Measurements from ENCODE around the gene CACNA2D3. TPM values are rescaled to one million over a fixed set of nuclear protein-coding genes. Genes with fewer than 3 reads are reported as not detected.

Gene CACNA2D3
- total and polyA plus RNA-seq, 2 experiments from 2014 or later = 0.30 to 0.43 TPM

DNA sequence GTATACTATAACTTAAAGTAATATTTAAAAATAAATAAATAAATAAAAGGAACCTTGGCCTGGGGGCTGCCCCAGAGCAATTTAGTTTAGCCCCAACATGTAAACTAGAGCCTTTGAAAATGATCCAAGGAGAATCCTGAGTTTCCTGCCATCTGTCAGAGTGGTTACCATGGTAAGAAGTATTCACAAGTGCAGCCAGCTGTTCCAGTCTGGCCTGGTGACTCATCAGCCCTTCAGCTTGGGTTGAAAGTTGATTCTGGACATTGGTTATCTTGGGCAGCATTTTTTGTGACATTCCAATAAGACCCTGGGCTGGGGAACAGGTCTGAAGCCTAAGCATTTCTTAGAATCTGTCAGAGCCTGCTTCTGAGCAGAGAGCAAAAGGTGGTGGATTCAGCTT lies 878.2 kb downstream of the CACNA2D3 start:
- H2AFZ ChIP-seq = no peak overlapping the region
- no peaks in the 10 kb centered on the region for H3K27me3 ChIP-seq (replicated peaks; ENCODE audit: insufficient read depth)
- no peak overlapping the region for H3K9ac ChIP-seq
- H3K36me3 ChIP-seq (ENCODE audit: low read depth) = no peaks in the 10 kb centered on the region
- no peak overlapping the region for H3K4me2 ChIP-seq (ENCODE audit: unreplicated experiment)
- H3K4me1 ChIP-seq (ENCODE audit: insufficient read depth) = peaks cover 12% of the 10 kb centered on the region; the same call in 1 of the 2 replicates
- in situ Hi-C loops (cut with MboI) = no loop called here
- no peaks in the 10 kb centered on the region for H3K79me2 ChIP-seq (ENCODE audit: insufficient read depth)
- H3K27ac ChIP-seq = no peak overlapping the region
- no peaks in the 10 kb centered on the region for H3F3A ChIP-seq (ENCODE audit: insufficient read depth)
- H3K9me3 ChIP-seq (ENCODE audit: low read depth) = no peaks in the 10 kb centered on the region
- TF ChIP-seq EZH2phosphoT487 (IDR thresholded peaks at IDR 0.05; ENCODE audit: insufficient read depth, low read depth) = no peak
- TF ChIP-seq EZH2 (IDR thresholded peaks at IDR 0.05; ENCODE audit: insufficient read depth, poor library complexity, severe bottlenecking) = no peak
- no peak overlapping the region for H3K4me3 ChIP-seq
- no peaks in the 10 kb centered on the region for H4K20me1 ChIP-seq (ENCODE audit: insufficient read depth)
- DNase-seq = peak; percentile 91
- no peaks in the 10 kb centered on the region for H3K9me2 ChIP-seq (ENCODE audit: insufficient read depth)

DNA sequence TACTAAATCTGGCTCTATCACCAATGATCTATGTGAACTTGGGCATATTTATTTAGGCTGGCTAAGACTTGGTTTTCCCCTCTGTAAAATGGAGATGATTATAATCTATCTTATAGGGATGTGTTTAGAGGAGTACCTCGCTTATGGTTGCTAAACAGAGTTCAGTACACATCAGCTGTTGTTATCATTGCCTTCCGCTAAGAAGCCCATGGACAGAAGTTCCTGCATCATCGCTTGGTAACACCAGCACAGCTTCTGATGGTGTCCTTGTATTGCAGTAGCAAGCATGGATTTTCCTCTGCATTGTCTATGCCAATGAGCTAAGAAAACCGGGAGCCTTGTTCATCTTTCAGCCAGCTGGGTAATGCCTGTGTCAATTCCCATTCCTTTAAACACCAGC lies 878.6 kb downstream of the CACNA2D3 start:
- H3K27me3 ChIP-seq (replicated peaks; ENCODE audit: insufficient read depth) = no peaks in the 10 kb centered on the region
- H3K36me3 ChIP-seq (ENCODE audit: low read depth) = no peaks in the 10 kb centered on the region
- 85 to 88% methylated on average over 4 of the region's 4 CpGs for WGBS, 2 experiments (ENCODE audit: low coverage in 1 of 2, low lambda C conversion rate in 2 of 2, missing lambda C conversion rate in 2 of 2)
- H3K4me1 ChIP-seq (ENCODE audit: insufficient read depth) = peaks cover 12% of the 10 kb centered on the region; the same call in 1 of the 2 replicates
- no peak overlapping the region for H3K27ac ChIP-seq
- no peak overlapping the region for H2AFZ ChIP-seq
- H3K4me3 ChIP-seq = no peak overlapping the region
- H3K4me2 ChIP-seq (ENCODE audit: unreplicated experiment) = no peak overlapping the region
- TF ChIP-seq EZH2phosphoT487 (IDR thresholded peaks at IDR 0.05; ENCODE audit: insufficient read depth, low read depth) (no peak), EZH2 (IDR thresholded peaks at IDR 0.05; ENCODE audit: insufficient read depth, poor library complexity, severe bottlenecking) (no peak)
- no peak overlapping the region for H3K9ac ChIP-seq
- no peaks in the 10 kb centered on the region for H3K79me2 ChIP-seq (ENCODE audit: insufficient read depth)
- in situ Hi-C loops (cut with MboI) = no loop called here
- H4K20me1 ChIP-seq (ENCODE audit: insufficient read depth) = no peaks in the 10 kb centered on the region
- no peak for DNase-seq
- H3F3A ChIP-seq (ENCODE audit: insufficient read depth) = no peaks in the 10 kb centered on the region
- H3K9me2 ChIP-seq (ENCODE audit: insufficient read depth) = no peaks in the 10 kb centered on the region
- no peaks in the 10 kb centered on the region for H3K9me3 ChIP-seq (ENCODE audit: low read depth)

DNA sequence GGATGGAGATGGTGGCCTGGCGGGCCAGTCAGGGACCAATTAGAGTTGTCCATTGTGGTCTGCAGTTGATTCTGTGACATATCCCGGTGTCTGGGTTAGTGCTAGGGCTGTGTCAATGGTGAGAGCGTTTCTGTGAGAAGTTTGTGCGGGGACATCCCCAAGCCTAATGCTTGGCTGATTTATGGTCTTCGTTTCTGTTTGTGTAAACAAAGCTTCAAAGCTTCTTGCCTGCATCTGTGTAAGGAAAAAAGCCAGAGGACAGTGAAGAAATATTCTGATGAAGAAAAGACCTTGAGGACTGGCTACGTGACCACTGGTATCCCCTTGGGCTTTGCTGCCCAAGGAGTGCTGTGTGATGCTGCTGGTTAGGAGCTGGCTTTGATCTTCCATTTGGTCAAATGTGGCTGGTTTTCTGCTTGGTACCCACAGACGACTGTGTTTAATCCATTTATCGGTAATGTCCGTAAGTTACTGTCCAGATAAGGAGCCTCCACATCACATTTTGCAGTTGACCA lies 880.1 kb downstream of the CACNA2D3 start:
- H3K4me2 ChIP-seq (ENCODE audit: unreplicated experiment) = no peak overlapping the region
- no peak for DNase-seq
- TF ChIP-seq EZH2 (IDR thresholded peaks at IDR 0.05; ENCODE audit: insufficient read depth, poor library complexity, severe bottlenecking) = no peak
- no peak for TF ChIP-seq EZH2phosphoT487 (IDR thresholded peaks at IDR 0.05; ENCODE audit: insufficient read depth, low read depth)

DNA sequence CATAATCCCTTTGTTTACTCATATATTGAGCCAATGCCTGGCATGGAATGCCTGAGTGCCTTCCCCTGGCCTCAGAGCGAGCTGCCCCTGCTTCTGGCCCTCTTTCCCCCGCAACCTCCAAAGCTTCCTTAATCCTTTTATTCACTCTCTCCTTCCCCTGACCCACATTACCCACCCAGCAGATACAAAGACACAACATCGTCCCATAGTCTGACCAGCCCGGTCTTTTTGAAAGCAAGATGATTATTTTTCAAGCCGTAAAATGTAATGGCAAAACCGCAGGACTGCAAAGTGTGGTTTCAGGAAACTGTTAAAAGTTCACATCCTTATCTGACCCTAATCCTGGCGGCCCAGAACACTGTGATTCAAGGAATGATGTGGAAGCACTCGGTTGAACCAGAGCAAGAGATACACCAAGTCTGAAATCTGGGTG lies 883.9 kb downstream of the CACNA2D3 start:
- WGBS, 2 experiments (ENCODE audit: low coverage in 1 of 2, low lambda C conversion rate in 2 of 2, missing lambda C conversion rate in 2 of 2) = 86 to 88% methylated on average over 8 of the region's 8 CpGs
- no peaks in the 10 kb centered on the region for H3K36me3 ChIP-seq (ENCODE audit: low read depth)

More for the DNA sequence above, 880.1 kb downstream of the CACNA2D3 start:
- in situ Hi-C loops (cut with MboI) = no loop called here
- H3K79me2 ChIP-seq (ENCODE audit: insufficient read depth) = no peaks in the 10 kb centered on the region
- H3K36me3 ChIP-seq (ENCODE audit: low read depth) = no peaks in the 10 kb centered on the region
- H3K9ac ChIP-seq = no peak overlapping the region
- peaks cover 12% of the 10 kb centered on the region; the same call in 1 of the 2 replicates for H3K4me1 ChIP-seq (ENCODE audit: insufficient read depth)
- no peak overlapping the region for H2AFZ ChIP-seq
- H3K9me3 ChIP-seq (ENCODE audit: low read depth) = no peaks in the 10 kb centered on the region
- no peaks in the 10 kb centered on the region for H3K27me3 ChIP-seq (replicated peaks; ENCODE audit: insufficient read depth)
- no peak overlapping the region for H3K4me3 ChIP-seq
- 85 to 88% methylated on average over 9 of the region's 9 CpGs for WGBS, 2 experiments (ENCODE audit: low coverage in 1 of 2, low lambda C conversion rate in 2 of 2, missing lambda C conversion rate in 2 of 2)
- no peaks in the 10 kb centered on the region for H3K9me2 ChIP-seq (ENCODE audit: insufficient read depth)
- no peaks in the 10 kb centered on the region for H3F3A ChIP-seq (ENCODE audit: insufficient read depth)
- H3K27ac ChIP-seq = no peak overlapping the region
- no peaks in the 10 kb centered on the region for H4K20me1 ChIP-seq (ENCODE audit: insufficient read depth)

DNA sequence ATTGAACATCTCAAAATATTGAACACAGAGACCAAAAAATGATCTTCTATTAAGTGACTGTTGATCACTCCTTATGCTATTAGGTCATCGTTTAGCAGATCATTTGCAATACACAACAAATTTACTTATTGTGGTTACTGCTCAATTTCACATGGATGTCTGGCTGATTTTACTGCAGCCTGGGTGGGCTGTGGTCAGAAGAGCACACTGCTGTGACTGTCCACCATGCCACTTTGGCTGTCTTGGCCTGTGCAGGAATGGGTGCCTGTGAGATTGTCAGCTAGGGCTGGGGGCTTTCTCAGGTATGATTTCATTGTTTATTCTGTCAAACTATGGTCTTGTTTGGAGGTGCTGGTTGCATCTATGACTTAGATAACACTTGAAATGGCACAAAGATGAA lies 885.6 kb downstream of the CACNA2D3 start:
- no peak overlapping the region for H3K27ac ChIP-seq
- no peak overlapping the region for H3K9ac ChIP-seq
- H3K4me3 ChIP-seq = no peak overlapping the region
- no peaks in the 10 kb centered on the region for H3K9me2 ChIP-seq (ENCODE audit: insufficient read depth)
- no peaks in the 10 kb centered on the region for H3F3A ChIP-seq (ENCODE audit: insufficient read depth)
- DNase-seq = no peak
- no peaks in the 10 kb centered on the region for H4K20me1 ChIP-seq (ENCODE audit: insufficient read depth)
- H3K4me1 ChIP-seq (ENCODE audit: insufficient read depth) = no peaks in the 10 kb centered on the region
- no peaks in the 10 kb centered on the region for H3K79me2 ChIP-seq (ENCODE audit: insufficient read depth)
- TF ChIP-seq EZH2 (IDR thresholded peaks at IDR 0.05; ENCODE audit: insufficient read depth, poor library complexity, severe bottlenecking) (no peak), EZH2phosphoT487 (IDR thresholded peaks at IDR 0.05; ENCODE audit: insufficient read depth, low read depth) (no peak)
- in situ Hi-C loops (cut with MboI) = no loop called here
- no peaks in the 10 kb centered on the region for H3K36me3 ChIP-seq (ENCODE audit: low read depth)
- no peaks in the 10 kb centered on the region for H3K9me3 ChIP-seq (ENCODE audit: low read depth)
- H3K4me2 ChIP-seq (ENCODE audit: unreplicated experiment) = no peak overlapping the region
- H3K27me3 ChIP-seq (replicated peaks; ENCODE audit: insufficient read depth) = no peaks in the 10 kb centered on the region
- no peak overlapping the region for H2AFZ ChIP-seq
- 95 to 100% methylated on average over 1 of the region's 1 CpG for WGBS, 2 experiments (ENCODE audit: low coverage in 1 of 2, low lambda C conversion rate in 2 of 2, missing lambda C conversion rate in 2 of 2)

More for the DNA sequence above, 883.9 kb downstream of the CACNA2D3 start:
- TF ChIP-seq EZH2 (IDR thresholded peaks at IDR 0.05; ENCODE audit: insufficient read depth, poor library complexity, severe bottlenecking) (no peak), EZH2phosphoT487 (IDR thresholded peaks at IDR 0.05; ENCODE audit: insufficient read depth, low read depth) (no peak)
- Histone ChIP-seq H4K20me1 (ENCODE audit: insufficient read depth) (no peaks in the 10 kb centered on the region), H3K79me2 (ENCODE audit: insufficient read depth) (no peaks in the 10 kb centered on the region), H3K27ac (no peak overlapping the region), H3K9ac (no peak overlapping the region), H3K4me1 (ENCODE audit: insufficient read depth) (no peaks in the 10 kb centered on the region), H3K4me2 (ENCODE audit: unreplicated experiment) (no peak overlapping the region), H3K9me2 (ENCODE audit: insufficient read depth) (no peaks in the 10 kb centered on the region), H2AFZ (no peak overlapping the region), H3K27me3 (replicated peaks; ENCODE audit: insufficient read depth) (no peaks in the 10 kb centered on the region), H3K4me3 (no peak overlapping the region), H3F3A (ENCODE audit: insufficient read depth) (no peaks in the 10 kb centered on the region), H3K9me3 (ENCODE audit: low read depth) (no peaks in the 10 kb centered on the region)
- no peak for DNase-seq
- in situ Hi-C loops (cut with MboI) = no loop called here
